Measurements from ENCODE around the gene MTO1. TPM values are rescaled to one million over a fixed set of nuclear protein-coding genes. Genes with fewer than 3 reads are reported as not detected.

MTO1 gene
- total RNA-seq, 2 experiments from 2014 or later: 63.8 to 72.5 TPM

DNA sequence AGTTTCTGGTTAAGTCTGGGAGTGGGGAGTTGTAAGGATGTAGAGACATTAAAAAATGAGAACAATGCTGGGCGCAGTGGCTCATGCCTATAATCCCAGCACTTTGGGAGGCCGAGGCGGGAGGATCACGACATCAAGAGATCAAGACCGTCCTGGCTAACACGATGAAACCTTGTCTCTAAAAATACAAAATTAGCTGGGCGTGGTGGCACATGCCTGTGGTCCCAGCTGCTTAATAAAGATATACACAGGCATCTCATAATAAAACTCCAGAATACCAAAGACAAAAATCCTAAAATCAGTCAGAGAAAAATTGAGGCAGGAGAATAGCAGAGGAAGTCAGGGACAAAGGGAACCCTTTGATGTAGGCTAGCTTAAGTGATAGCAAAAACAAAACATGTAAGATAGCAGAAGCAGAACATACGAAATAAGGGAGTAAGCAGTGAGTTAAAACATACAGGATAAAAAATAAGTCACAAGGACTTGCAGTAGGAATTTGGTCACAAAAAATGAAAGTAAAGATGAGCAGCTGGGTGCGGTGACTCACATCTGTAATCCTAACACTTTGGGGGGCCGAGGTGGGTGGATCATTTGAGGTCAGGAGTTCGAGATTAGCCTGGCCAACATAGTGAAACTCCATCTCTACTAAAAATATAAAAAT, 43.3 kb upstream of the MTO1 start:
- intact Hi-C loops (cut with micrococcal nuclease; ENCODE audit: unreplicated experiment): no loop called here
- Histone ChIP-seq H3K4me3 (ENCODE audit: low read depth, low read length, poor library complexity, severe bottlenecking) (no peak overlapping the region), H3K27ac (ENCODE audit: low read depth, low read length, poor library complexity, severe bottlenecking) (no peak overlapping the region), H3K9me2 (ENCODE audit: insufficient read depth, low read length) (no peaks in the 10 kb centered on the region), H3K4me2 (ENCODE audit: low read length) (no peak overlapping the region), H4K20me1 (ENCODE audit: insufficient read depth, low read length) (no peaks in the 10 kb centered on the region), H3K79me2 (ENCODE audit: insufficient read depth, low read depth, low read length) (no peaks in the 10 kb centered on the region), H3K36me3 (ENCODE audit: insufficient read depth, low read length) (no peaks in the 10 kb centered on the region), H3K4me1 (ENCODE audit: insufficient read depth, low read length, poor library complexity, severe bottlenecking) (no peaks in the 10 kb centered on the region), H3K9me3 (ENCODE audit: low read length) (0 out of 2 replicates have a peak, but pooled peaks cover under 1% of the 10 kb centered on the region), H2AFZ (ENCODE audit: low read length) (no peak overlapping the region)
- ChIA-PET CTCF (ENCODE audit: unreplicated experiment) (no interaction called here), POLR2A (interaction anchor here (0.7 to 1.1 kb wide), 2 partner anchors 19 to 24 kb away, joined by 4 read pairs; no protein-coding TSS in a partner anchor)
- TF ChIP-seq EZH2phosphoT487 (IDR thresholded peaks at IDR 0.05; ENCODE audit: borderline replicate concordance, low read depth, low read length): no peak
- TF ChIP-seq, protein P1, sequence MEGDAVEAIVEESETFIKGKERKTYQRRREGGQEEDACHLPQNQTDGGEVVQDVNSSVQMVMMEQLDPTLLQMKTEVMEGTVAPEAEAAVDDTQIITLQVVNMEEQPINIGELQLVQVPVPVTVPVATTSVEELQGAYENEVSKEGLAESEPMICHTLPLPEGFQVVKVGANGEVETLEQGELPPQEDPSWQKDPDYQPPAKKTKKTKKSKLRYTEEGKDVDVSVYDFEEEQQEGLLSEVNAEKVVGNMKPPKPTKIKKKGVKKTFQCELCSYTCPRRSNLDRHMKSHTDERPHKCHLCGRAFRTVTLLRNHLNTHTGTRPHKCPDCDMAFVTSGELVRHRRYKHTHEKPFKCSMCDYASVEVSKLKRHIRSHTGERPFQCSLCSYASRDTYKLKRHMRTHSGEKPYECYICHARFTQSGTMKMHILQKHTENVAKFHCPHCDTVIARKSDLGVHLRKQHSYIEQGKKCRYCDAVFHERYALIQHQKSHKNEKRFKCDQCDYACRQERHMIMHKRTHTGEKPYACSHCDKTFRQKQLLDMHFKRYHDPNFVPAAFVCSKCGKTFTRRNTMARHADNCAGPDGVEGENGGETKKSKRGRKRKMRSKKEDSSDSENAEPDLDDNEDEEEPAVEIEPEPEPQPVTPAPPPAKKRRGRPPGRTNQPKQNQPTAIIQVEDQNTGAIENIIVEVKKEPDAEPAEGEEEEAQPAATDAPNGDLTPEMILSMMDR (conservative IDR thresholded peaks at IDR 0.05; ENCODE audit: low read length): no peak
- no TSS peak for BruUV-seq (replicated peaks)
- no peak for DNase-seq (ENCODE audit: low spot score)

DNA sequence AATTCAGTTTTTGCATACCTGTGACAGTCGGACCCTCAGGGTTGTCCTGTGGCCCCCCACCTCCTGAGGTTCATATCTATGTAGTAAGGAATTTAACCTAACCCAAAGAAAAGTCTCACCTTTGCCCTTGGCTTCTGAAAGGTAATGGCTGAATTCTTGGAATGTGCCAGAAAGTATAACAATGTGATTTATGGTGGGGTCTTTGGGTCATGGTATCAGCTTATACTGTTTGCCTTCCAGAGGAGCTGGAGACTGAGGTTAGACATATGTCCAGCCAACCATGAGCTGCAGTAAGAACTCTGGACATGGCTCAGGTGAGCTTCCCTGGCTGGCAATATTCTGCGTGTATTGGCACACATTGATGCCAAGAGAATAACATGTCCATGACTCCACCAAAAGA, 40.0 kb upstream of the MTO1 start:
- Histone ChIP-seq H3K27ac (ENCODE audit: low read depth, low read length, poor library complexity, severe bottlenecking) (no peak overlapping the region), H3K4me1 (ENCODE audit: insufficient read depth, low read length, poor library complexity, severe bottlenecking) (no peaks in the 10 kb centered on the region), H3K36me3 (ENCODE audit: insufficient read depth, low read length) (no peaks in the 10 kb centered on the region), H3K9me2 (ENCODE audit: insufficient read depth, low read length) (no peaks in the 10 kb centered on the region), H3K9me3 (ENCODE audit: low read length) (0 out of 2 replicates have a peak, but pooled peaks cover 5% of the 10 kb centered on the region), H3K4me2 (ENCODE audit: low read length) (no peak overlapping the region), H4K20me1 (ENCODE audit: insufficient read depth, low read length) (no peaks in the 10 kb centered on the region), H2AFZ (ENCODE audit: low read length) (no peak overlapping the region), H3K4me3 (ENCODE audit: low read depth, low read length, poor library complexity, severe bottlenecking) (no peak overlapping the region), H3K79me2 (ENCODE audit: insufficient read depth, low read depth, low read length) (no peaks in the 10 kb centered on the region)
- BruUV-seq (replicated peaks): no TSS peak
- TF ChIP-seq, protein P1 (conservative IDR thresholded peaks at IDR 0.05; ENCODE audit: low read length): no peak
- no peak for TF ChIP-seq EZH2phosphoT487 (IDR thresholded peaks at IDR 0.05; ENCODE audit: borderline replicate concordance, low read depth, low read length)
- POLR2A ChIA-PET: interaction anchor here (1.2 kb wide), 1 partner anchor 21 kb away, joined by 4 read pairs; no protein-coding TSS in a partner anchor
- no peak for DNase-seq (ENCODE audit: low spot score)
- CTCF ChIA-PET (ENCODE audit: unreplicated experiment): no interaction called here
- intact Hi-C loops (cut with micrococcal nuclease; ENCODE audit: unreplicated experiment): no loop called here

DNA sequence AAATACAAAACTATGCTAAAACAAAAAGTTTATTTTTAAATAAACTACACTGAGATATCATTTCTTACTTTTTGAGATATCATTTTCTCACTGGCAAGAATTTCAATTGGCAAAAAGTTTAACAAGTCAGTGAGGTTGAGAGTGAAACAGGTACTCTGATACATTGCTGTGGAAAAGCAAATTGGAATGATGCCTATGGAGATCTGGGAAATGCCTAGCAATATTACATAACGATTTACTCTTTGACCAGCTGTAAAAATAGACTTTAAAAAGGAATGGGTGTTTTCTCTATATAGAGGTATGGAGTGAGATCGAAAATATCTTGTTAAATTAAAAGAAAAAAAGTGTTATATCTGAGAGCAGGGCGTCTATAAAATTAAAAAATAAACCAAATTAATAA, 26.3 kb upstream of the MTO1 start:
- POLR2A ChIA-PET: interaction anchor here (0.6 kb wide), 3 partner anchors 49 to 104 kb away, joined by 3 to 4 read pairs (median 3); no protein-coding TSS in a partner anchor
- H3K27ac ChIP-seq (ENCODE audit: low read depth, low read length, poor library complexity, severe bottlenecking): no peak overlapping the region
- H3K9me2 ChIP-seq (ENCODE audit: insufficient read depth, low read length): no peaks in the 10 kb centered on the region
- TF ChIP-seq, protein P1 (conservative IDR thresholded peaks at IDR 0.05; ENCODE audit: low read length): no peak
- TF ChIP-seq EZH2phosphoT487 (IDR thresholded peaks at IDR 0.05; ENCODE audit: borderline replicate concordance, low read depth, low read length): no peak
- H3K4me1 ChIP-seq (ENCODE audit: insufficient read depth, low read length, poor library complexity, severe bottlenecking): no peaks in the 10 kb centered on the region
- DNase-seq (ENCODE audit: low spot score): no peak
- H3K9me3 ChIP-seq (ENCODE audit: low read length): no peaks in the 10 kb centered on the region
- BruUV-seq (replicated peaks): no TSS peak
- CTCF ChIA-PET (ENCODE audit: unreplicated experiment): no interaction called here
- no peak overlapping the region for H2AFZ ChIP-seq (ENCODE audit: low read length)
- no peak overlapping the region for H3K4me2 ChIP-seq (ENCODE audit: low read length)
- no peaks in the 10 kb centered on the region for H4K20me1 ChIP-seq (ENCODE audit: insufficient read depth, low read length)
- intact Hi-C loops (cut with micrococcal nuclease; ENCODE audit: unreplicated experiment): no loop called here
- no peaks in the 10 kb centered on the region for H3K79me2 ChIP-seq (ENCODE audit: insufficient read depth, low read depth, low read length)
- H3K4me3 ChIP-seq (ENCODE audit: low read depth, low read length, poor library complexity, severe bottlenecking): no peak overlapping the region
- H3K36me3 ChIP-seq (ENCODE audit: insufficient read depth, low read length): no peaks in the 10 kb centered on the region
